ENCODE measurements around the gene RADIL.

The RADIL gene

GRCh38 chr7:4816419-4817080, 67.0 kb downstream of the RADIL start:
- TF ChIP-seq CTCF (conservative IDR thresholded peaks at IDR 0.05): no peak
- H3K27ac ChIP-seq: no peak overlapping the region

GRCh38 chr7:4815609-4816418, 67.7 kb downstream of the RADIL start:
- TF ChIP-seq CTCF (conservative IDR thresholded peaks at IDR 0.05): no peak
- H3K27ac ChIP-seq: no peak overlapping the region

- no peak overlapping the region for H3K27ac ChIP-seq
- no peak for TF ChIP-seq CTCF (conservative IDR thresholded peaks at IDR 0.05)
Measured at GRCh38 chr7:4815121-4815520, 68.4 kb downstream of the RADIL start.

- no peak overlapping the region for H3K27ac ChIP-seq
- TF ChIP-seq CTCF (conservative IDR thresholded peaks at IDR 0.05): no peak
Measured at GRCh38 chr7:4814433-4814832, 69.1 kb downstream of the RADIL start.

GRCh38 chr7:4809666-4810065, 73.8 kb downstream of the RADIL start:
- no peak overlapping the region for H3K27ac ChIP-seq
- no peak for TF ChIP-seq CTCF (conservative IDR thresholded peaks at IDR 0.05)

- no peak overlapping the region for H3K27ac ChIP-seq
- TF ChIP-seq CTCF (conservative IDR thresholded peaks at IDR 0.05): no peak
Measured at GRCh38 chr7:4809091-4809591, 74.4 kb downstream of the RADIL start.

- no peak for TF ChIP-seq CTCF (conservative IDR thresholded peaks at IDR 0.05)
- H3K27ac ChIP-seq: no peak overlapping the region
Measured at GRCh38 chr7:4808565-4808964, 75.0 kb downstream of the RADIL start.
